Glomerular visceral epithelial cell (primary cell): ENCODE results near the gene ATF2.

ENCODE experiments used
- DNase-seq: peaks from one replicate; pipeline ENCODE4 v3.0.0-alpha.2; 2016; ENCODE audit errors: extremely low spot score

ATF2 gene

GRCh38 chr2:175025233-175025632, 142.8 kb downstream of the ATF2 start:
- DNase-seq = no peak

- DNase-seq = no peak
Observed at GRCh38 chr2:175022923-175023322, 145.1 kb downstream of the ATF2 start.
